H1 (cell line): ENCODE data around the gene NRXN3. TPM values are rescaled to one million over a fixed set of nuclear protein-coding genes. Genes with fewer than 3 reads are reported as not detected.

Experiments used
- CTCF ChIA-PET: fragments of 300-600 bp; sonication (Branson Sonifier 250); formaldehyde crosslinking; loops from one replicate; lab custom pipeline; 2021; ENCODE audit not compliant: partially characterized antibody; lab: Charles Lee
- POLR2A ChIA-PET: fragments of 300-600 bp; sonication (Branson Sonifier 250); formaldehyde crosslinking; loops from one replicate; lab custom pipeline; 2021; ENCODE audit warnings: inconsistent platforms; ENCODE audit not compliant: partially characterized antibody; lab: Charles Lee
- DNase-seq, 2 experiments: peaks; one replicate each; pipeline versions ENCODE4 v3.0.0 to v3.0.0-alpha.2; 2010 to 2022; ENCODE audit warnings: low spot score in 2 of 2, low read depth in 1 of 2, mixed read lengths in 1 of 2
- FAIRE-seq: peaks from 2 replicates; lab custom pipeline; 2011; peaks lifted over from hg19 to GRCh38; lab: Jason Lieb, UNC
- H2AFZ ChIP-seq: 2 replicates; pipeline ENCODE4 v1.8.1; 2012; ENCODE audit warnings: low read length, inconsistent platforms
- H2AK5ac ChIP-seq: 2 replicates; pipeline ENCODE4 v1.6.1; 2013; ENCODE audit warnings: low read depth, low read length
- H2BK120ac ChIP-seq: replicated peaks from 2 replicates; pipeline ENCODE3; 2013; ENCODE audit warnings: low read depth, low read length, inconsistent platforms
- H2BK12ac ChIP-seq: 2 replicates; pipeline ENCODE4 v1.6.1; 2013; ENCODE audit warnings: low read depth, low read length
- H2BK15ac ChIP-seq: 2 replicates; pipeline ENCODE4 v1.6.1; 2013; ENCODE audit warnings: low read length
- H2BK20ac ChIP-seq: 2 replicates; pipeline ENCODE4 v1.6.1; 2013; ENCODE audit warnings: low read length
- H2BK5ac ChIP-seq: 2 replicates; pipeline ENCODE4 v1.6.1; 2013; ENCODE audit warnings: low read depth, low read length
- H3K14ac ChIP-seq: 2 replicates; pipeline ENCODE4 v1.6.1; 2013; ENCODE audit warnings: inconsistent platforms; ENCODE audit not compliant: insufficient read length
- H3K18ac ChIP-seq: 2 replicates; pipeline ENCODE4 v1.6.1; 2013; ENCODE audit warnings: low read length; ENCODE audit errors: extremely low read depth
- H3K23ac ChIP-seq: 2 replicates; pipeline ENCODE4 v1.6.1; 2013; ENCODE audit warnings: inconsistent platforms; ENCODE audit not compliant: insufficient read length
- H3K23me2 ChIP-seq: 2 replicates; pipeline ENCODE4 v1.6.1; 2013; ENCODE audit warnings: low read depth, low read length
- H3K27ac ChIP-seq: 2 replicates; pipeline ENCODE4 v1.6.1; 2011; ENCODE audit warnings: low read depth, low read length, inconsistent platforms
- H3K27me3 ChIP-seq, 4 experiments: replicated peaks in 1 of 4; 1 replicate in 1 of 4; 2 replicates in 3 of 4; pipeline versions ENCODE4 v1.6.1 to v1.8.1; 2011 to 2013; ENCODE audit warnings: low read length in 3 of 4, mild to moderate bottlenecking in 3 of 4, inconsistent platforms in 2 of 4, mixed read lengths in 2 of 4, moderate library complexity in 1 of 4; ENCODE audit not compliant: control insufficient read depth in 3 of 4, insufficient read depth in 3 of 4; ENCODE audit errors: extremely low read depth in 1 of 4
- H3K36me3 ChIP-seq, 4 experiments: 2 replicates each; pipeline versions ENCODE4 v1.6.1 to v1.8.1; 2011 to 2013; ENCODE audit warnings: mild to moderate bottlenecking in 4 of 4, low read length in 3 of 4, moderate library complexity in 2 of 4, control low read depth in 1 of 4, inconsistent platforms in 1 of 4; ENCODE audit not compliant: insufficient read depth in 4 of 4, control insufficient read depth in 2 of 4
- H3K4ac ChIP-seq: replicated peaks from 2 replicates; pipeline ENCODE3; 2013; ENCODE audit warnings: low read length, low read depth, mixed read lengths, inconsistent platforms; ENCODE audit not compliant: insufficient read length
- H3K4me1 ChIP-seq, 4 experiments: replicated peaks in 1 of 4; 1 replicate in 1 of 4; 2 replicates in 3 of 4; pipeline versions ENCODE4 v1.6.1 to v1.8.1; 2011 to 2013; ENCODE audit warnings: low read length in 3 of 4, inconsistent platforms in 2 of 4, mixed read lengths in 1 of 4; ENCODE audit not compliant: insufficient read depth in 4 of 4, control insufficient read depth in 3 of 4
- H3K4me2 ChIP-seq, 2 experiments: 2 replicates each; pipeline versions ENCODE4 v1.6.1 to v1.8.1; 2011 to 2013; ENCODE audit warnings: low read depth in 2 of 2, low read length in 2 of 2, control low read depth in 1 of 2, inconsistent platforms in 1 of 2, mild to moderate bottlenecking in 1 of 2; ENCODE audit not compliant: insufficient read depth in 1 of 2
- H3K4me3 ChIP-seq, 4 experiments: fragments of 200-600, 300-600 bp in 1 of 4; sonication (generic), shearing (Covaris generic), sonication (Bioruptor Twin) in 1 of 4; 2 replicates each; pipeline versions ENCODE4 v1.5.1 to v1.8.1; 2011 to 2016; ENCODE audit warnings: low read length in 4 of 4, low read depth in 3 of 4, control low read depth in 2 of 4, inconsistent platforms in 2 of 4, mild to moderate bottlenecking in 2 of 4, mixed read lengths in 1 of 4, moderate library complexity in 1 of 4; ENCODE audit not compliant: insufficient read depth in 2 of 4; ENCODE audit errors: extremely low read depth in 1 of 4
- H3K56ac ChIP-seq: replicated peaks from 2 replicates; pipeline ENCODE3; 2013; ENCODE audit warnings: low read depth, mild to moderate bottlenecking, mixed read lengths, low read length, inconsistent platforms; ENCODE audit not compliant: insufficient read length
- H3K79me1 ChIP-seq: 2 replicates; pipeline ENCODE4 v1.6.1; 2013; ENCODE audit warnings: low read depth, low read length, control low read depth
- H3K79me2 ChIP-seq, 2 experiments: 2 replicates each; pipeline versions ENCODE4 v1.6.1 to v1.8.1; 2012 to 2013; ENCODE audit warnings: low read length in 2 of 2, mild to moderate bottlenecking in 2 of 2, inconsistent platforms in 1 of 2; ENCODE audit not compliant: insufficient read depth in 2 of 2, control insufficient read depth in 1 of 2
- H3K9ac ChIP-seq, 4 experiments: replicated peaks in 1 of 4; 1 replicate in 1 of 4; 2 replicates in 3 of 4; pipeline versions ENCODE4 v1.6.1 to v1.8.1; 2011 to 2013; ENCODE audit warnings: low read depth in 3 of 4, low read length in 3 of 4, control low read depth in 2 of 4, mild to moderate bottlenecking in 2 of 4, moderate library complexity in 2 of 4, inconsistent platforms in 1 of 4; ENCODE audit errors: extremely low read depth in 1 of 4
- H3K9me3 ChIP-seq, 2 experiments: 2 replicates each; pipeline versions ENCODE4 v1.6.1 to v1.8.1; 2012 to 2013; ENCODE audit warnings: mild to moderate bottlenecking in 2 of 2, moderate library complexity in 2 of 2, control low read depth in 1 of 2, inconsistent platforms in 1 of 2, low read depth in 1 of 2, low read length in 1 of 2, mixed read lengths in 1 of 2; ENCODE audit not compliant: insufficient read depth in 2 of 2
- H4K20me1 ChIP-seq, 2 experiments: replicated peaks in 1 of 2; 2 replicates each; pipeline versions ENCODE3 to v1.8.1; 2011 to 2013; ENCODE audit warnings: inconsistent platforms in 2 of 2, low read length in 2 of 2, mild to moderate bottlenecking in 1 of 2; ENCODE audit not compliant: insufficient read depth in 2 of 2, control insufficient read depth in 1 of 2
- H4K5ac ChIP-seq: 2 replicates; pipeline ENCODE4 v1.6.1; 2013; ENCODE audit warnings: low read length, low read depth, mixed read lengths, inconsistent platforms; ENCODE audit not compliant: insufficient read length
- H4K8ac ChIP-seq: 2 replicates; pipeline ENCODE4 v1.8.0; 2013; ENCODE audit warnings: mild to moderate bottlenecking, moderate library complexity, low read length, inconsistent platforms; ENCODE audit not compliant: insufficient read depth; ENCODE audit errors: extremely low read depth
- H4K91ac ChIP-seq: replicated peaks from 2 replicates; pipeline ENCODE3; 2013; ENCODE audit warnings: low read length, mixed read lengths, inconsistent platforms; ENCODE audit not compliant: insufficient read length
- CHD2 ChIP-seq: IDR thresholded peaks from 2 replicates; pipeline ENCODE4 v1.6.1; 2012; ENCODE audit warnings: low read length, improper control_type of control experiment
- CTBP2 ChIP-seq: IDR thresholded peaks from 2 replicates; pipeline ENCODE4 v1.7.0; 2011; ENCODE audit warnings: borderline replicate concordance, mild to moderate bottlenecking, moderate library complexity, mixed read lengths, low read length; ENCODE audit not compliant: insufficient read depth, insufficient read length
- WGBS, 2 experiments: shearing (Covaris generic) in 1 of 2; methylation state at CpG; one replicate each; pipeline versions ENCODE4 v1.1.6 to v1.1.7; 2013 to 2015; ENCODE audit warnings: low lambda C conversion rate in 2 of 2, mixed read lengths in 2 of 2, inconsistent platforms in 1 of 2, low coverage in 1 of 2, missing lambda C conversion rate in 1 of 2; ENCODE audit not compliant: insufficient replicate concordance in 2 of 2, insufficient coverage in 1 of 2, insufficient read length in 1 of 2; ENCODE audit errors: extremely low coverage in 1 of 2, missing lambda C conversion rate in 1 of 2; 5-methylcytosine and 5-hydroxymethylcytosine counted together
- polyA plus RNA-seq, 7 experiments: library from polyadenylated mRNA; depleted of rRNA in 3 of 7; stranded (reverse) in 5 of 7; unstranded in 2 of 7; fragments of >200 nt in 5 of 7; fragments of 200-250 nt in 2 of 7; gene quantifications; 1 replicate in 5 of 7; 2 replicates in 1 of 7; 4 replicates in 1 of 7; pipeline versions ENCODE4 v1.2.1 to v1.2.3, GENCODE V29; 2011 to 2013; ENCODE audit warnings: missing spikeins in 2 of 7, mixed read lengths in 2 of 7
- total RNA-seq: library from RNA; stranded (reverse); fragmentation: NEBNext Ultra II Directional; extraction: Animal tissue kit (Norgen Biotek cat#: 25700); gene quantifications from 2 replicates; pipeline ENCODE4 v1.2.1, GENCODE V29; 2021

NRXN3 gene
- total and polyA plus RNA-seq, 2 of the 8 experiments (the other 6 are each of a cell fraction or from before 2014, with no cell fraction given), result 2.6 to 4.1 TPM

GRCh38 chr14:78445275-78445674, 275.1 kb downstream of the NRXN3 start:
- Histone ChIP-seq H3K27ac (no peak overlapping the region), H3K14ac (no peak overlapping the region), H2BK15ac (no peak overlapping the region), H2AFZ (no peak overlapping the region), H3K79me2 (no peaks in the 10 kb centered on the region), H3K23me2 (no peaks in the 10 kb centered on the region), H3K23ac (no peak overlapping the region), H3K36me3 (no peaks in the 10 kb centered on the region), H2AK5ac (no peak overlapping the region), H3K4me3 (no peak overlapping the region), H3K9ac (no peak overlapping the region), H3K56ac (no peak overlapping the region), H4K20me1 (no peaks in the 10 kb centered on the region), H4K8ac (no peak overlapping the region), H3K4me1 (peaks cover 0 to 3% (median 1%) of the 10 kb centered on the region in 4 experiments; a peak in 2 of 7 replicates), H4K5ac (no peak overlapping the region), H3K27me3 (no peaks in the 10 kb centered on the region), H3K9me3 (no peaks in the 10 kb centered on the region), H3K4me2 (no peak overlapping the region), H3K79me1 (no peaks in the 10 kb centered on the region), H3K18ac (no peak overlapping the region), H2BK120ac (no peak overlapping the region), H2BK5ac (no peak overlapping the region), H2BK20ac (no peak overlapping the region), H3K4ac (no peak overlapping the region), H4K91ac (no peak overlapping the region), H2BK12ac (no peak overlapping the region)
- DNase-seq (no peak), FAIRE-seq (no peak)
- TF ChIP-seq CHD2, result no peak
- no peak for TF ChIP-seq CTBP2
- WGBS, 2 experiments, result 83% methylated on average over 3 of the region's 3 CpGs; no CpG with 5 or more reads in 1 of the 2 experiments
- ChIA-PET CTCF (interaction anchor here (0.5 to 4.7 kb wide), 7 partner anchors 9 to 387 kb away, joined by 3 to 29 read pairs (median 5); no protein-coding TSS in a partner anchor), POLR2A (no interaction called here)
